Measurements from ENCODE around the gene HSCB. TPM values are rescaled to one million over a fixed set of nuclear protein-coding genes. Genes with fewer than 3 reads are reported as not detected.
"Not testable (repeated sequence)": the region's sequence is repeated elsewhere in the genome, so short reads cannot be mapped to it uniquely, and the experiment has no call there.

HSCB gene
- total RNA-seq, 1 donor from 2014 or later = 9.8 TPM

DNA sequence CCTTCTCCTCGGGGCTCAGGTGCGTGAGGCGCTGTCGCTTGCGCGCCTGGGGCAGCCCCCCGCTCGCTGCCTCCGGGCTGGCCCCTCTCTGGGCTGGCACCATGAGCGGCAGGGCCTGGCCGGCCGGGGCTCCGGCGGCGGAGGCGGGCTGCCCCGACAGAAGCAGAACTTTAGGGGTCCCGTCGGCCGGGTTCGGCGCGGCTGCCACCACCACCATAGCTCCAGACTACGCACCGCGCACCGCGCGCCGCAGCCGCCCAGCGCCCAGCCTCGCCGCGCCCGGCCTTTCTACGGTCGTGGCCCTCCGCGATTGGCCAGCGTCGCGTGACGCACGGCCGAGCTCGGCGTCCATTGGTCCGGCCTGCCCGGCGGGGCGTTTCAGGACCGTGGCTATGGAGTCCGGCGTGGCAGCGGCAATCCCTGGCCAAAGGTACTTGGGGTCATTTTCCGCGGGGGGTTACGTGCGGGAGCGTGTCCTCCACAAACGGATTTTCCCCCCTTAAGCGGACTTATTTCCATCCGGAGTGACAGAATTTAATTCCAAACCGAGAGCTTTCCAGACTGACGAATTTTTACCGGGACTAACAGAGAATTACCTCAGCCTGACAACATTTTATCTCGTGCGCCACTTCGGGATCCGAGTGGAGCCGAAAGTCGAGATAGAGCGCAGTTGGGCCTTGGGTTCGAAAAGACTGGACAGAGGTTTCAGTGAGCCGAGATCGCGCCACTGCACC, 58.6 kb downstream of the HSCB start, which contains the start of gene XBP1:
XBP1 (minus strand) TSS at position 262 of the 734 bp plus-strand sequence.
- TF ChIP-seq, protein P1, sequence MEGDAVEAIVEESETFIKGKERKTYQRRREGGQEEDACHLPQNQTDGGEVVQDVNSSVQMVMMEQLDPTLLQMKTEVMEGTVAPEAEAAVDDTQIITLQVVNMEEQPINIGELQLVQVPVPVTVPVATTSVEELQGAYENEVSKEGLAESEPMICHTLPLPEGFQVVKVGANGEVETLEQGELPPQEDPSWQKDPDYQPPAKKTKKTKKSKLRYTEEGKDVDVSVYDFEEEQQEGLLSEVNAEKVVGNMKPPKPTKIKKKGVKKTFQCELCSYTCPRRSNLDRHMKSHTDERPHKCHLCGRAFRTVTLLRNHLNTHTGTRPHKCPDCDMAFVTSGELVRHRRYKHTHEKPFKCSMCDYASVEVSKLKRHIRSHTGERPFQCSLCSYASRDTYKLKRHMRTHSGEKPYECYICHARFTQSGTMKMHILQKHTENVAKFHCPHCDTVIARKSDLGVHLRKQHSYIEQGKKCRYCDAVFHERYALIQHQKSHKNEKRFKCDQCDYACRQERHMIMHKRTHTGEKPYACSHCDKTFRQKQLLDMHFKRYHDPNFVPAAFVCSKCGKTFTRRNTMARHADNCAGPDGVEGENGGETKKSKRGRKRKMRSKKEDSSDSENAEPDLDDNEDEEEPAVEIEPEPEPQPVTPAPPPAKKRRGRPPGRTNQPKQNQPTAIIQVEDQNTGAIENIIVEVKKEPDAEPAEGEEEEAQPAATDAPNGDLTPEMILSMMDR (IDR thresholded peaks at IDR 0.05; ENCODE audit: borderline replicate concordance) = no peak
- intact Hi-C loops (cut with micrococcal nuclease) = no loop called here
- peaks cover 69% of the 10 kb centered on the region for H3K4me1 ChIP-seq

GRCh38 chr22:28801845-28802594, 60.2 kb downstream of the HSCB start:
- Histone ChIP-seq H3K27me3 (ENCODE audit: low read depth) (no peaks in the 10 kb centered on the region), H3K9me3 (replicated peaks) (no peaks in the 10 kb centered on the region), H3K4me3 (peak overlapping the region; percentile 97), H3K27ac (replicated peaks) (peak overlapping the region; percentile 24), H3K4me1 (peaks cover 54% of the 10 kb centered on the region), H3K36me3 (peaks cover 18% of the 10 kb centered on the region)
- intact Hi-C loops (cut with micrococcal nuclease) = no loop called here
- no peak for DNase-seq
- TF ChIP-seq, protein P1 (IDR thresholded peaks at IDR 0.05; ENCODE audit: borderline replicate concordance) = no peak

More for the DNA sequence above, 58.6 kb downstream of the HSCB start, which contains the start of gene XBP1:
- Histone ChIP-seq H3K9me3 (replicated peaks) (no peaks in the 10 kb centered on the region), H3K27ac (replicated peaks) (peak within 1 kb of the TSS; percentile 100), H3K36me3 (peaks cover 33% of the 10 kb centered on the region), H3K27me3 (ENCODE audit: low read depth) (no peaks in the 10 kb centered on the region), H3K4me3 (peak within 1 kb of the TSS; percentile 97)
- DNase-seq = peak; percentile 94

DNA sequence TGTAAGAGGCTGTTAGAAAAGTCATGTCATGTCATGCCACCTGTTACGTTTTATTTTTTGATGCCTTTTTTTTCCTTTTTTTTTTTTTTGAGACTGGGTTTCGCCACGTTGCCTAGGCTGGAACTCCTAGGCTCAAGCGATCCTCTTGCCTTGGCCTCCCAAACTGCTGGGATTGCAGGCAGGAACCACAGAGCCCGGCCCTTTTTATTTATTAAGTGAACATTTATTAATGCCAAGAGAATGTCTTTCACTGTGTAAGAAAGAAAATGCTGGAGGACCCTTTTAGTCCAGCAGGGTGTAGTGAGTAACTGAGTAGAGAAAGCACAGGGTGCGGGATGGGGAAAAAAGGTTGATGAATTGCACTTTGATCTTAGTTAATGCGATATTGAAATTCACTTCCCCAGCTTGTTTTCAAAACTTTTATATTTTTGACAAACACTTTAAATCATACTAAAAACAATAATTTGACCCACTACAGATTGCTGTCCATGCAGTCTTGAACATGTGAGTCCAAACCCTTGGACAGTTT, 60.8 kb downstream of the HSCB start:
- no peak for DNase-seq
- Histone ChIP-seq H3K36me3 (peaks cover 13% of the 10 kb centered on the region), H3K9me3 (replicated peaks) (no peaks in the 10 kb centered on the region), H3K27ac (replicated peaks) (peak overlapping the region; percentile 24), H3K27me3 (ENCODE audit: low read depth) (no peaks in the 10 kb centered on the region), H3K4me1 (peaks cover 47% of the 10 kb centered on the region), H3K4me3 (peak overlapping the region; percentile 97)
- TF ChIP-seq, protein P1 (IDR thresholded peaks at IDR 0.05; ENCODE audit: borderline replicate concordance) = no peak
- intact Hi-C loops (cut with micrococcal nuclease) = no loop called here

DNA sequence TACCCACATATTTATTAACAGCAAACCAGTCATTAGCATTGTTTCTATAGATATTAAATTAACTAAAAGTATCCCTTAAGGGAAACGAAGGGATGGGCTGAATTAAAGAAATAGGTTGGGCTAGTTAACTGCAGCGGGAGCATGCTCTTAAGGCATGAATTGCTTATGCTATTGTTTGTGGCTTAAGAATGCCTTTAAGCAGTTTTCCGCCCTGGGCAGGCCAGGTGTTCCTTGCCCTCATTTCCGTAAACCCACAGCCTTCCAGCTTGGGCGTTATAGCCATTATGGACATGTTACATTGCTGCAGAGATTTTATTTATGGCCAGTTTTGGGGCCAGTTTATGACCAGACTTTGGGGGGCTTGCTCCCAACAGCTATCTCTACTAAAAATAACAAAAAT, 63.6 kb downstream of the HSCB start:
- DNase-seq; H3K4me3 ChIP-seq; H3K36me3 ChIP-seq; H3K27ac ChIP-seq (replicated peaks); intact Hi-C loops (cut with micrococcal nuclease); H3K27me3 ChIP-seq (ENCODE audit: low read depth); H3K9me3 ChIP-seq (replicated peaks): not testable (repeated sequence)
- peaks cover 22% of the 10 kb centered on the region for H3K4me1 ChIP-seq

Other genes with a start within 250 kb of the HSCB start
- 16.4 TPM for gene TTC28, start 62.2 kb upstream of the HSCB start, total RNA-seq
- gene CHEK2, start 219 bp upstream of the HSCB start, total RNA-seq = 2.5 TPM
- 10.1 TPM for gene CCDC117, start 30.7 kb downstream of the HSCB start, total RNA-seq
- gene XBP1, start 58.5 kb downstream of the HSCB start, total RNA-seq = 75.9 TPM
- 6.3 TPM for gene ZNRF3, start 141.5 kb downstream of the HSCB start, total RNA-seq